CD4-positive, alpha-beta T cell treated with Interleukin-12 subunit alpha and Interleukin-12 subunit beta, for 1 hour (primary cell): ENCODE results near the gene SPATA31D1.
"Not testable (repeated sequence)": the region's sequence is repeated elsewhere in the genome, so short reads cannot be mapped to it uniquely, and the experiment has no call there.

ENCODE experiments used
- DNase-seq: peaks from one replicate; pipeline ENCODE4 v3.0.0-alpha.2; 2020

Gene SPATA31D1

GRCh38 chr9:81988472-81988871 is at the start of gene SPATA31D1:
Gene SPATA31D1, plus strand, starts transcription at chr9:81988772. Its CDS starts 47 bp downstream, at chr9:81988819.
- DNase-seq, result not testable (repeated sequence)

- DNase-seq, result not testable (repeated sequence)
These were observed 45.2 kb upstream of the SPATA31D1 start, which contains the start of gene SPATA31D3 for GRCh38 chr9:81943393-81943792. Gene SPATA31D3, plus strand, starts transcription at chr9:81943500. Its CDS starts 86 bp downstream, at chr9:81943586.

GRCh38 chr9:81948650-81949049 is 39.9 kb upstream of the SPATA31D1 start:
- not testable (repeated sequence) for DNase-seq

- no peak for DNase-seq
These were observed 35.5 kb upstream of the SPATA31D1 start for GRCh38 chr9:81953096-81953495.

GRCh38 chr9:81955625-81956024 is 32.9 kb upstream of the SPATA31D1 start:
- DNase-seq, result no peak

GRCh38 chr9:81964218-81965171 is 24.1 kb upstream of the SPATA31D1 start:
- DNase-seq, result no peak

- DNase-seq, result no peak
These were observed 20.5 kb upstream of the SPATA31D1 start for GRCh38 chr9:81968026-81968425.

GRCh38 chr9:81969971-81970370 is 18.6 kb upstream of the SPATA31D1 start:
- DNase-seq, result no peak

GRCh38 chr9:81971727-81972126 is 16.8 kb upstream of the SPATA31D1 start:
- no peak for DNase-seq

- no peak for DNase-seq
These were observed 13.8 kb upstream of the SPATA31D1 start for GRCh38 chr9:81974764-81975163.

- DNase-seq, result no peak
These were observed 12.2 kb upstream of the SPATA31D1 start for GRCh38 chr9:81976351-81976750.

- DNase-seq, result no peak
These were observed 9.4 kb upstream of the SPATA31D1 start for GRCh38 chr9:81979196-81979595.

- DNase-seq, result no peak
These were observed 8.0 kb upstream of the SPATA31D1 start for GRCh38 chr9:81980568-81980967.

GRCh38 chr9:81981883-81982282 is 6.7 kb upstream of the SPATA31D1 start:
- DNase-seq, result no peak

- DNase-seq, result no peak
These were observed 3.6 kb upstream of the SPATA31D1 start for GRCh38 chr9:81984928-81985327.

GRCh38 chr9:81986051-81986450 is 2.5 kb upstream of the SPATA31D1 start:
- no peak for DNase-seq

GRCh38 chr9:81989700-81990099 is 1.1 kb downstream of the SPATA31D1 start:
- no peak for DNase-seq

- DNase-seq, result no peak
These were observed 5.1 kb downstream of the SPATA31D1 start for GRCh38 chr9:81993656-81994055.

- DNase-seq, result no peak
These were observed 11.2 kb downstream of the SPATA31D1 start for GRCh38 chr9:81999806-82000205.

- DNase-seq, result no peak
These were observed 22.1 kb downstream of the SPATA31D1 start for GRCh38 chr9:82010711-82011110.

GRCh38 chr9:82011133-82011532 is 22.6 kb downstream of the SPATA31D1 start:
- DNase-seq, result no peak

- no peak for DNase-seq
These were observed 23.7 kb downstream of the SPATA31D1 start for GRCh38 chr9:82012276-82012675.

GRCh38 chr9:82020331-82020730 is 31.8 kb downstream of the SPATA31D1 start:
- DNase-seq, result no peak

GRCh38 chr9:82021198-82021597 is 32.6 kb downstream of the SPATA31D1 start:
- DNase-seq, result no peak
